PC-9 (cell line): ENCODE data around the gene FPR1. TPM values are rescaled to one million over a fixed set of nuclear protein-coding genes. Genes with fewer than 3 reads are reported as not detected.

Experiments
- BruUV-seq: library from RNA; stranded (reverse); fragments of 400-500 nt; replicated peaks from 2 replicates; lab custom pipeline; 2021; lab: Mats Ljungman, UMichigan
- CTCF ChIA-PET: fragments of 300-600 bp; sonication (Branson Sonifier 250); formaldehyde crosslinking; loops from one replicate; lab custom pipeline; 2022; ENCODE audit warnings: antibody characterized with exemption; lab: Charles Lee
- POLR2A ChIA-PET: fragments of 300-600 bp; sonication (Branson Sonifier 250); formaldehyde crosslinking; loops from one replicate; lab custom pipeline; 2022; ENCODE audit warnings: antibody characterized with exemption; ENCODE audit not compliant: unreplicated experiment; lab: Charles Lee
- DNase-seq, 2 experiments: peaks; one replicate each; pipeline versions ENCODE4 v3.0.0 to v3.0.0-alpha.2; 2015 to 2022; ENCODE audit warnings: mixed read lengths in 1 of 2
- H2AFZ ChIP-seq: fragments of 200-600 bp; sonication (generic); 2 replicates; pipeline ENCODE4 v1.8.1; 2017; ENCODE audit warnings: antibody characterized with exemption
- H3F3A ChIP-seq: fragments of 200-600 bp; sonication (generic); 2 replicates; pipeline ENCODE4 v1.8.1; 2017; ENCODE audit warnings: antibody characterized with exemption, mild to moderate bottlenecking, low read depth; ENCODE audit not compliant: insufficient read depth
- H3K27ac ChIP-seq: fragments of 200-600 bp; sonication (generic); 2 replicates; pipeline ENCODE4 v1.6.1; 2016; ENCODE audit warnings: mixed run types
- H3K27me3 ChIP-seq: fragments of 200-600 bp; sonication (generic); 2 replicates; pipeline ENCODE4 v1.6.1; 2016; ENCODE audit warnings: low read depth, mixed run types; ENCODE audit not compliant: insufficient read depth
- H3K36me3 ChIP-seq: fragments of 200-600 bp; sonication (generic); 2 replicates; pipeline ENCODE4 v1.6.1; 2016; ENCODE audit warnings: low read depth, mixed run types
- H3K4me1 ChIP-seq: fragments of 200-600 bp; sonication (generic); replicated peaks from 2 replicates; pipeline ENCODE4 v1.6.1; 2016; ENCODE audit warnings: mixed run types; ENCODE audit not compliant: insufficient read depth
- H3K4me2 ChIP-seq: fragments of 200-600 bp; sonication (generic); 2 replicates; pipeline ENCODE4 v1.6.1; 2017; ENCODE audit warnings: mixed run types
- H3K4me3 ChIP-seq: fragments of 200-600 bp; sonication (generic); 2 replicates; pipeline ENCODE4 v1.6.1; 2016; ENCODE audit warnings: mixed run types
- H3K79me2 ChIP-seq: fragments of 200-600 bp; sonication (generic); 2 replicates; pipeline ENCODE4 v1.6.1; 2017; ENCODE audit warnings: low read depth, mixed run types
- H3K9me2 ChIP-seq: fragments of 200-600 bp; sonication (generic); 2 replicates; pipeline ENCODE4 v1.8.1; 2017; ENCODE audit warnings: mild to moderate bottlenecking; ENCODE audit not compliant: insufficient read depth
- H3K9me3 ChIP-seq: fragments of 200-600 bp; sonication (generic); 2 replicates; pipeline ENCODE4 v1.8.1; 2016; ENCODE audit warnings: low read depth; ENCODE audit not compliant: insufficient read depth
- H4K20me1 ChIP-seq: fragments of 200-600 bp; sonication (generic); 2 replicates; pipeline ENCODE4 v1.8.1; 2017; ENCODE audit not compliant: insufficient read depth
- EZH2 ChIP-seq: fragments of 200-600 bp; sonication (generic); IDR thresholded peaks from 2 replicates; pipeline ENCODE4 v1.8.0; 2017; ENCODE audit warnings: antibody characterized with exemption, low read depth
- intact Hi-C: fragments of 100-400 bp; cut with micrococcal nuclease; formaldehyde crosslinking; loops from one replicate; pipeline ENCODE4 v1.10.0; 2022; ENCODE audit not compliant: unreplicated experiment
- total RNA-seq: library from RNA; stranded (reverse); gene quantifications from 2 replicates; pipeline ENCODE4 v1.2.3, GENCODE V29; 2021
- TF ChIP-seq, protein P1 (sequence below): fragments of 200-600 bp; sonication (generic); conservative IDR thresholded peaks from 2 replicates; pipeline ENCODE4 v1.6.1; 2017; ENCODE audit warnings: mixed run types, antibody characterized with exemption, mild to moderate bottlenecking, moderate library complexity

The FPR1 gene
- total RNA-seq, 1 experiment from 2014 or later, result not detected

DNA sequence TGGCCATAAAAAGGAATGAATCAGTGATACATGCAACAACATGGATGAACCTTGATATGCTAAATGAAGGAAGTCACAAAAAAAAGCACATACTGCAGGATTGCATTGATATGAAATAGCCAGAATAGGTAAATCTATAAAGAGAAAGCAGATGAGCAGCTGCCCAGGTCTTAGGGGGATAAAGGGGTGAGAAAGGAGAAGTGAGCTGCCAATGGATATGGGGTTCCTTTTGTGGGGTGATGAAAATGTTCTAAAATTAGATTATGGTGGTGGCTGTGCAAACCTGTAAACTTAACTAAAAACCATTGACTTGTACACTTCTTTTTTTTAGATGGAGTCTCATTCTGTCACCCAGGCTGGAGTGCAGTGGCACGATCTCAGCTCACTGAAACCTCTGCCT lies 40.0 kb downstream of the FPR1 start:
- Histone ChIP-seq H3K27me3 (peaks cover 33% of the 10 kb centered on the region), H3K4me2 (no peak overlapping the region), H2AFZ (no peak overlapping the region), H3K27ac (no peak overlapping the region), H3K79me2 (no peaks in the 10 kb centered on the region), H3K4me3 (no peak overlapping the region), H3K9me3 (no peaks in the 10 kb centered on the region), H3K4me1 (no peaks in the 10 kb centered on the region), H3F3A (peaks cover 9% of the 10 kb centered on the region), H3K36me3 (no peaks in the 10 kb centered on the region), H4K20me1 (no peaks in the 10 kb centered on the region), H3K9me2 (no peaks in the 10 kb centered on the region)
- no TSS peak for BruUV-seq
- no peak for TF ChIP-seq EZH2
- TF ChIP-seq, protein P1, sequence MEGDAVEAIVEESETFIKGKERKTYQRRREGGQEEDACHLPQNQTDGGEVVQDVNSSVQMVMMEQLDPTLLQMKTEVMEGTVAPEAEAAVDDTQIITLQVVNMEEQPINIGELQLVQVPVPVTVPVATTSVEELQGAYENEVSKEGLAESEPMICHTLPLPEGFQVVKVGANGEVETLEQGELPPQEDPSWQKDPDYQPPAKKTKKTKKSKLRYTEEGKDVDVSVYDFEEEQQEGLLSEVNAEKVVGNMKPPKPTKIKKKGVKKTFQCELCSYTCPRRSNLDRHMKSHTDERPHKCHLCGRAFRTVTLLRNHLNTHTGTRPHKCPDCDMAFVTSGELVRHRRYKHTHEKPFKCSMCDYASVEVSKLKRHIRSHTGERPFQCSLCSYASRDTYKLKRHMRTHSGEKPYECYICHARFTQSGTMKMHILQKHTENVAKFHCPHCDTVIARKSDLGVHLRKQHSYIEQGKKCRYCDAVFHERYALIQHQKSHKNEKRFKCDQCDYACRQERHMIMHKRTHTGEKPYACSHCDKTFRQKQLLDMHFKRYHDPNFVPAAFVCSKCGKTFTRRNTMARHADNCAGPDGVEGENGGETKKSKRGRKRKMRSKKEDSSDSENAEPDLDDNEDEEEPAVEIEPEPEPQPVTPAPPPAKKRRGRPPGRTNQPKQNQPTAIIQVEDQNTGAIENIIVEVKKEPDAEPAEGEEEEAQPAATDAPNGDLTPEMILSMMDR, result no peak
- POLR2A ChIA-PET, result no interaction called here
- intact Hi-C loops, result no loop called here
- CTCF ChIA-PET, result no interaction called here
- DNase-seq, result no peak

DNA sequence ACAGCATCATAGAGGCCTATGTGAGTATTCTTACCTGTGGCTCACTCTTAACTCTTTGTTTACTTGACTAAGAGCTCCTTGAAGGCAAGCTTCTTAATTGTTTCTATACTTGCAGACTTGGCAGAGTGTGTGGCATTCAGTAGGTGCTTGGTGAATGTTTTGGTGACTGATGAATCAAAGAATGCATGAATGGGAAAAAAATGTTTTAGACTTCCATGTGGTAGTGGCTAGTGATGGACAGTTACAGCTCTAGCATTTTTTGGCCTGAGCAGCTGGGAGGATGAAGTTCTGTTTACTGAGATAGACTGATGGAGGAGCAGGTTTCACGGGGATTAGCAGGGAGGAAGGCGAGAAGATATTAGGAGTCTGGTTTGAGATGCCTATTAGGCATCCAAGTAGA lies 41.5 kb downstream of the FPR1 start:
- H4K20me1 ChIP-seq, result no peaks in the 10 kb centered on the region
- no peak overlapping the region for H2AFZ ChIP-seq
- POLR2A ChIA-PET, result interaction anchor here (0.8 kb wide), 1 partner anchor 21 kb away, joined by 3 read pairs; no protein-coding TSS in a partner anchor
- peaks cover 17% of the 10 kb centered on the region for H3K27me3 ChIP-seq
- H3K9me3 ChIP-seq, result no peaks in the 10 kb centered on the region
- intact Hi-C loops, result no loop called here
- H3K9me2 ChIP-seq, result no peaks in the 10 kb centered on the region
- BruUV-seq, result no TSS peak
- H3K36me3 ChIP-seq, result peaks cover 7% of the 10 kb centered on the region; the same call in 1 of the 2 replicates
- no peak overlapping the region for H3K4me2 ChIP-seq
- no peak for DNase-seq
- H3K4me1 ChIP-seq, result peaks cover 2% of the 10 kb centered on the region; the same call in 1 of the 2 replicates
- H3K27ac ChIP-seq, result no peak overlapping the region
- H3K4me3 ChIP-seq, result no peak overlapping the region
- H3F3A ChIP-seq, result peaks cover 14% of the 10 kb centered on the region
- CTCF ChIA-PET, result no interaction called here
- TF ChIP-seq EZH2, result no peak
- TF ChIP-seq, protein P1, result no peak
- peaks cover 2% of the 10 kb centered on the region for H3K79me2 ChIP-seq

DNA sequence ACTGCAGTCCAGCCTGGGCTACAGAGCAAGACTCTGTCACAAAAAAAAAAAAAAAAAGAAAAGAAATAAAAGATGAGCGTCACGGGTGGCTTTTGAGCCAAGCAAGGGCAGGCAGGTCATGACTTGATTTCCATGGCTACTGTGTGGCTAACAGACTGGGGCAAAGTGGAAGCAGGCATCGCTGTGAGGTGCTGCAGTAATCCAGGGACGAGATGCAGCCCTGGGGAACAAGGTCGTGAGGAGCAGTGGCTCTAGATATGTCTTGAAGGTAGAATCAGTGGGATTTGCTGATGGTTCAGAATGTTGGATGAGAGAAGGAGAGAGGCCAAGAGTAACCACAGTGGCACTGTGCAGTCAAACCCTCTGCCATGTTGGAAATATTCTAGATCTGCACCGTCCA lies 42.1 kb downstream of the FPR1 start:
- H3K79me2 ChIP-seq, result peaks cover 8% of the 10 kb centered on the region
- H4K20me1 ChIP-seq, result no peaks in the 10 kb centered on the region
- H3K27ac ChIP-seq, result no peak overlapping the region
- ChIA-PET POLR2A (interaction anchor here (0.6 to 0.7 kb wide), 2 partner anchors 16 to 138 kb away, joined by 11 to 32 read pairs; partner anchors contain the start of gene ZNF175), CTCF (no interaction called here)
- no peak overlapping the region for H3K4me3 ChIP-seq
- peaks cover 11% of the 10 kb centered on the region for H3K27me3 ChIP-seq
- H3K4me2 ChIP-seq, result no peak overlapping the region
- TF ChIP-seq, protein P1, result no peak
- TF ChIP-seq EZH2, result no peak
- no peak for DNase-seq
- H3K36me3 ChIP-seq, result peaks cover 10% of the 10 kb centered on the region; the same call in 1 of the 2 replicates
- no peaks in the 10 kb centered on the region for H3K9me2 ChIP-seq
- intact Hi-C loops, result loop anchor here (10.0 kb wide), 1 partner anchor 215 kb away; the partner anchor contains the start of gene ZNF613
- peaks cover 8% of the 10 kb centered on the region; the same call in 1 of the 2 replicates for H3K4me1 ChIP-seq
- H3K9me3 ChIP-seq, result no peaks in the 10 kb centered on the region
- no peak overlapping the region for H2AFZ ChIP-seq
- no TSS peak for BruUV-seq
- H3F3A ChIP-seq, result peaks cover 14% of the 10 kb centered on the region
